NOMO-1 treated with DMSO at 0.1 percent for 48 hours (cell line): ENCODE measurements around the gene ABCC11.
"Not testable (repeated sequence)": the region's sequence is repeated elsewhere in the genome, so short reads cannot be mapped to it uniquely, and the experiment has no call there.

ENCODE experiments used
- DNase-seq: peaks from one replicate; lab custom pipeline; 2025; ENCODE audit not compliant: unreplicated experiment; lab: John Stamatoyannopoulos, UW

The ABCC11 gene

DNA sequence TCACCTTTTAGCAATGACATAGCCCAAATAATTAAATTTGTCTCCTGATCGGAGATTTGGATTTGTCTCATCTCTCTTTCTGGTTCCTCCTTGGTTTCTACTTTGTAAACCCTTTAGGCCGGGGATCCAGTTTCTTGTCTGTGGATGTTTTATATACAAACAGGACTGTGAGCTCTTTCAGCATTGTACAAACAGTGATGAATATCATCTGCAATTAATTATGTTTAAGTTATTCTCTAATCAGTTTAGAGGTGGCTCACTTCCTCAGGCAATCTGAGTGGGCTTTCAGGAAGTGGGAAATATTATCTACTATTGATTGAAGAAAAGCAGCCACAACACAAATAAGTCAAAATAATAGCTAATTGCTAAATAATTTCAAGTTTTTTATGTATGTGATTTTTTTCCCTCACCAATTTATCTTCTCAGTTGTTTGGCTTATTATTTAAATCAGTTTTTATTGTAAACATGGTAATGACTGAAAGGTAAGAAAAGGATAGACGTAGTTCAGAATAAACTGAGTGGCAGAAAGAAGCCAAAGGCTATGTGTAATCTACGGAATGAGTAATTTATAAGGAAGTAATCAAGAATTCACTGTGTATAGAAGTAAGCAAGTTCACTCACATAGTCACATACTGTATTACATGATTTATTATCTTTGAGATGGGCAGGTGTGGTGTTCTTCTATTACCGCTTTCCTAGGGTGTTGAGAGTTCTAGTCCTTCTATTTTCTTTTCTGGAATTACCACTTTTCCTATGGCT, 3.4 kb upstream of the ABCC11 start:
- DNase-seq = no peak

DNA sequence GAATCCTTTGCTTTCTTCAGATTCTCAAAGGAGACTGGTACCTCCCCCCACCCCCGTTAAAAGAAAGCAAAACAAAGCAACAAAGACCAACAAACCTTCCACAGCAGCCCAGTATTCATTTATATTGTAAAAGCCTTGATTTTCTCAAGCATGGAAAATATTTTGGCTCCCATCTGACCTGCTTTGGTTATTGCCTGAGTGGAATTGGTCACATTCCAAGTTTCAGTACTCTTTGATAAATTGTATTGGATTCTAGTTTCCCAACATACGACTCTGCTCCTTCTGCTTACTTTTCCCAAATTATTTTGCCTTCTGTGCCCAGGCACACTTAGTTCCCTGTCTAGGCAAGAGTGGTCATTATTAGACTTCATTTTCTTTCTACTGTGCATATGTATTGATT, 1.3 kb downstream of the ABCC11 start:
- no peak for DNase-seq

DNA sequence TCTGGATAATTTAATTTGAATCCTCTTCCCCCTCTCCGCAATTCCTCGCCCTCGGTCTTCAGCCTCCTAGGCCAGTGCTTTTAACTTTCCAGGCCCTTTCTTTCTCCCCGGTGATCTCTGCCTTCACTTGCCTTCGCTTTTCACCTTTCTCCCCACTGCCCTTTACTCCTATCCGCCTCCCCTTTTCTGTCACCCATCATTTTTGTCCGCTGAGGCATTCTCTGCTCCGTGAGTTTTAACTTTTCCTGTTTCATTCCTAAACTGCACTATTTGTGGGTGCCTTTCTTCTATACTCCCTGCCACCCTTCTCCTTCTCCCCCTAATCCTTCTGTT, 2.5 kb downstream of the ABCC11 start:
- DNase-seq = no peak

DNA sequence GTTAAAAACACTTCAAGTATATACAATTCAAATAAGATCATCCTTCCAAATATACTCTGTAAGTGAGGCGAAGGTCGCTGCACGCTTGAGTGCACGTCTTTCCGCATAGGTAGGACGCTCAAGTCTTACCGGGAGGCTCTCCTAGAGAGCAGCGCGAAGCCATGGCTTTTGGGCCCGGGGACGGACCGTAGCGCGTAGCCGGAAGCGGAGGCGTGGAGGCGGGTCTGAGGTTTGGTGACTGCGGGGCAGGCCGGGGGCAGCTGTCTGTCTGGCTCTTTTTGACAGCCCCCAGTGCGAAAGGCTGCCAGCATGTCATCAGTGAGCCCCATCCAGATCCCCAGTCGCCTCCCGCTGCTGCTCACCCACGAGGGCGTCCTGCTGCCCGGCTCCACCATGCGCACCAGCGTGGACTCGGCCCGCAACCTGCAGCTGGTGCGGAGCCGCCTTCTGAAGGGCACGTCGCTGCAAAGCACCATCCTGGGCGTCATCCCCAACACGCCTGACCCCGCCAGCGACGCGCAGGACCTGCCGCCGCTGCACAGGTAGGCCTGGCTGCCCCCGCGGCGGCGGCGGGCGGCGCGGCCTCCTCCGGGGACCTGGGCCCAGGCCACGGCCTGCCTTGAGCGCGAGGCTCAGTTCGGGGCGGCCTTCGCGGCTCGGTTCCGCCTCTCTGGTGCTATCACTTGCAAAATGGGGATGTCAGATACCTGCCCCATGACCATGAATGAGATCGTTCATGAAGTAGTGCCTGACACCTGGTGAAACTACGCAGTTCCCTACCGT, 3.1 kb downstream of the ABCC11 start, which contains the start of gene LONP2:
Gene LONP2 (plus strand): TSS at position 221 of the 783 bp plus-strand sequence. CDS start 89 bp downstream, at position 310.
- DNase-seq = peak; percentile 84

DNA sequence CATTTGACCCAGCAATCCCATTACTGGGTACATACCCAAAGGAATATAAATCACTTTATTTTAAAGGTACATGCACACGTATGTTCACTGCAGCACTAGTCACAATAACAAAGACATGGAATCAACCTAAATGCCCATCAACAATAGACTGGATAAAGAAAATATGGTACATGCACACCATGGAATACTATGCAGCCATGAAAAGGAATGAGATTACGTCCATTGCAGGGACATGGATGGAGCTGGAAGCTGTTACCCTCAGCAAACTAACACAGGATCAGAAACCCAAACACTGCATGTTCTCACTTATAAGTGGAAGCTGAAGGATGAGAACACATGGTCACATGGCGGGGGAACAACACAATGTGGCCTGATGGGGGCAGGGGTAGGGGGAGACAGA, 7.2 kb downstream of the ABCC11 start:
- not testable (repeated sequence) for DNase-seq

DNA sequence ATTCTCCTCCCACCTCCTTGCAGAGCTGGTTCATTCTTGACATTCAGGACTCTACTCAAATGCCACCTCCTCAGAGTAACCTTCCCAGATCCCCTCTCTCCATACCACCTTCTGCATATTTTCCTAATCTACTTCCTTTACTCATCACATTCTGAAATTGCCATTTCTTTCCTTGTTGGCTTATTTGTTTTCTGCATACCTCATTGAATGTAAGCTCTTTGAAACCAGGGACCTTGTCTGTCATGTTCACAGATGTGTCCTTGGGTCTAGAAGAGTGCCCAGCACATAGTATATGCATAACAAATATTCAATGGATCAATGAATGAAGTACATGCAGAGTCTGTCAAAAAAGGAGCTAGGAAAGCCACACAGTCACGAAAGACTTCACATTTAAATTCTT, 11.1 kb downstream of the ABCC11 start:
- DNase-seq = no peak

DNA sequence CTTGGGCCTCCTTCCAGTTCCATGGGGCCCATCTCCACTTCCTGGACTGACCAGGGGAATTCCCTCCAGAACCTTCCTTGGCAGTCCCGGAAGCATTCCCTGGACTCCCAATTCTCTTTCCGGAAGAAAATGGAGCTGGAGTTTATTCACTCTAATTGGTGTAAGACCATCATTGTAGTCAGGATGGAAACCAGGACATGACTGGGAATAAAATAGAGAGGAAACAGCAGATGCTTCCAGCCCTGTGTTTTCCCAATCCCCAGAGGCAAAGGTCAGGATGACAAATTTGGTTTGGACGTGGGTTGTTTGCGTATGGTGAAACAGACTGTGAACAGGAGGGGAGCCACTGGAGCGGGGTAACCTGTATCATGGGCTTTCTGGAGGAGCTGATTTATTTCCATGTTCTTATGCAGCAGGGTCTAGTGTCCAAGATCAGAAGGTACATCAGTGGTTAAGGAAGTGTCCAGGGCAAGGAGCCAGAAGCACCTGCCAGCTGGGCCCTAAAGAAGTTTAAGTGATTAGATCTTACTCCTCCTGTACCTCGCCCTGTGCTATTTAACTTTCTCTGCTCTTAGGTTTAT, 11.7 kb downstream of the ABCC11 start:
- no peak for DNase-seq

DNA sequence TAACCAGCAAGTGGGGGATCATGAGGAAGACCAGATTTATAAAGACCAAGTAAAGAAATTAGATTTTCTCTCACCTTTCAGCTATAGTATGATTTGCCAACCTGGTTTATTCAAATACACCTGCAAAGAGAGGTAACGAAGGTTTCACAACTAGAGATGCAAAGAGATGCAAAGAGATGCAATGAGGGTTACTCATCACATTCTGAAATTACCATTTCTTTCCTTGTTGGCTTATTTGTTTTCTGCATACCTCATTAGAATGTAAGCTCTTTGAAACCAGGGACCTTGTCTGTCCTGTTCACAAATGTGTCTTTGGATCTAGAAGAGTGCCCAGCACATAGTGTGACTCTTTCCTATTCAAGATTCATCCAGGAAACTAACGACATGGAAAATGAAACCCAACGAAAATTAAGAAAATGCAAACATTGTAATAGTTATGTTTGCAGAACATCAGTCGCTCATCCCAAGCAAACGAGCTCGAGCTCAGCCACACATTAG, 12.2 kb downstream of the ABCC11 start:
- DNase-seq = no peak

DNA sequence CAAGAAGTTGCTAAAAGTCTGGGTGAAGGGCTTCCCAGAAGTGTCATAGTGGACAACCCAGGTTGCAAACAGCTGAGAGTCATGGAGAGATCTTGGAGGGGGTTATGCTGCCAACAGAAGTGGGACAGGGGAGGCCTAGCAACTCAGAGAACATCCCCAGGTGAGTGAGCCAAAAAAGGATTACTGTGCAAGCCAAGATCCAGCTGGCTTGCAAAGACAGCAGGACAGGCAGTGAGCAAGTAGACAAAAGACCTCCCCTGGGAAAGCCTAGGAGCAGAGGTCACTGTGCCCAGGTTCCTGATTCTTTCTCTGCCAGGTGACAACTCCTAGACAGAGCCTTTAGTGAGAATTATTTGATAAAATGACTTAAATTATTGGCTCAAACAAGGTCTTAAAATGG, 12.7 kb downstream of the ABCC11 start:
- DNase-seq = no peak

DNA sequence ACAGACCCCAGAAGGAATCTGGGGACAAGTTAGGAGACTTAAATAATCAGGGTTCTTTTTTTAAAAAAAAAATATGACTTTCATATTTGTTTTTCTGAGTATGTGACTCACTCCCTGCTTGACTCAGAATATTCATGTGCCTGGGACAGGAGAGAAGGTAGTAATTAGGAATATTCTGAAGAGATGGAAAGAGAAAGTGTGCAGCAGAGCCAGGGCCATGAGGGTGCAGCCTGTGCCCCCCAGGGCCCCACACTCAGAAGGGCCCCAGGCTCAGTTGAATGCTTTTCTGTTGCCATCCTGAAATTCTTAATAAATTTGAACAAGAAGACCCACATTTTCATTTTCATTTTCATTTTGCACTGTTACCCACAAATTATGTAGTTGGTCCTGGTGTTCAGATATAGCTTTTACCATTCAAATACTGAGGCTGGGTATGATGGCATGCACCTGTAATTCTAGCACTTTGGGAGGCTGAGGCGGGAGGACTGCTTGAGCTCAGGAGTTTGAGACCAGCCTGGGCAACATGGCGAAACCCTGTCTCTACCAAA, 14.8 kb downstream of the ABCC11 start:
- DNase-seq = no peak

DNA sequence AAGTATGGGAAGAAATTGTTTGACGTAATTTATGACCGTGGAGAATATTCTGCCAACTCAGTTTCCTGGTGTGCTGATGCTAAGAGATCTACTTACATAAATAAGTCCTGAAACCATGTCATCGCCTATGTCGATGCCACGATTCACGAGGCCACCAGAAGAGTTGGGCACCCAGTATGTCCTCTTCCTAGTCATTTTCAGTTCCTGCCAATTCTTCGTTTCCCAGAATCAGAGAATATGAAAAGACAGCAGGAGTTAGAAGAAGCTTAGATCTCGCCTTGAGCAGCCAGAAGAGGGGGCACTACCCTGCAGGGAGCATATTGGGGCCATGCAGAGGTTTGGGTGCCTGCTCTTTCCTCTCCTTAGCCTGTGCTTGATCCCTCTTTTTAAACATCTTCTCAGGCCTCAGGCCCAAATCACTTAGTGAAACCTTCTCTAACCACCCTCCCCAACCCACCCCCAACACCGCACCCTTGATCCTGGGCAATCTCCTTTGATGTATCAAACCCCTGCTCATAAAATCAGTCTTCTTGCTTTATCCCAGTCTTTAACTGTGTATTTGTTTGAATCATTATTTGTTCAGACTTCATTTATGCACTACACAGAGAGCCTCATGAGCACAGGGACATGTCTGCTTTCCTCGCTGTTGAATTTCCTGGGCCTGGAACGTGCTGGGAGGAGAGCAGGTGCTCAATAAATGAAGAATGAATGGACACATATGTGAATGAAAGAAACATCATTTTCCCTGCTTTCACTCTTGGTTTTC, 15.4 kb downstream of the ABCC11 start:
- DNase-seq = peak; percentile 12

DNA sequence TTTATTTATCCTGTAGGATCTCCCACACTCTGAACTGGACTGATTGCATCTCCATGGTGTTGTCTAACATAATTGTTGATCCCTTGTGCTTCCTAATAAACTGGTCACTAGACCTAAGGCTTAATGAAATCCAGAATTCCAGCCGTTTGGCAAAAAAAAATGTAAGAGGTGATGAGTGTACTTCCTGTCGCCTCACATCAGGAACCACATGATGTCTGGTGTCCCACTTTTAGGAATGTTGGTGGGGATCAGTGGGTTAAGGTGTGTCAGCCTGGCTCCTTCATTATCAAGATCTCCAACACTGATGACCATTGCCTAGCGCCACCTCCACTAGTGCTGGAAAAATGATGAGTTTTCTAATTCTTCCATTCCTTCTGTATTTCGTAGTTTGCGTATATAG, 21.9 kb downstream of the ABCC11 start:
- DNase-seq = no peak

DNA sequence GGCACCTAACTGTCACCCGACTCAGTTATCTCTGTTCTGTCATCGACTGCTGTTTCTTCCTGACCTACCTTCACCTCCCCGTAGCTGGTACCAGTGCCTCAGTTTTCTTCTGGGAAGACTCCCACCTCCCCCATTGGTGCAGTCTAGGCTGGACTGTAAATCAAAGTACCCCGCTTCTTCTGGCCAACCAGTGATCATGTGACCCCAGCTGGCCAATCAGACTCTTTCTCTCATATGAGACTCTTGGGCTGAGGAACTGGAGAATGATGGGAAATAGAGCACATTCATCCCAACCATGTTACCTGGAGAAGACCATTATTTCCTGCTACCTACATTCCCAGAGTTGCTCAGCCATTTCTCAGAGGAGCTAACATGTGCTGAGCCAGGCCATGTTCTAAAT, 23.8 kb downstream of the ABCC11 start:
- no peak for DNase-seq

DNA sequence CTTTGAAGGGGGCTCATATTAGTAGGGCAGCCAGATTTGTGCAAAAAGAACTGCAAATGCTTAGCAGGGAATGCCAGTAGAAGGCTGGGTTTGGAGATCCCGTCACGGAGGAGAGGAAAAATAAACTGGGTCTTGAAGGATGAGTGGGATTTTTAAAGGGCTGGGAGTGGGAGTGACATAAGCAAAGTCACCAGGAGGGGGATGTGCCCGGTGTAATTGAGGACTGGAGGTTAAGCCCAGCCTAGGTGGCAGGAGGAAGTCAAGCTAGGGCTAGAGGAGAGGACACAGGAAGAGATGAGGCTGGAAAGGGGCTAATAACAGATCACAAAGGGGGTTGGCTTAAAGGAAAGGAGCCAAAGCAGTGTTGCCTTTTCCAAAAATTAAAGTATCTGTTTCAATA, 26.4 kb downstream of the ABCC11 start:
- no peak for DNase-seq

DNA sequence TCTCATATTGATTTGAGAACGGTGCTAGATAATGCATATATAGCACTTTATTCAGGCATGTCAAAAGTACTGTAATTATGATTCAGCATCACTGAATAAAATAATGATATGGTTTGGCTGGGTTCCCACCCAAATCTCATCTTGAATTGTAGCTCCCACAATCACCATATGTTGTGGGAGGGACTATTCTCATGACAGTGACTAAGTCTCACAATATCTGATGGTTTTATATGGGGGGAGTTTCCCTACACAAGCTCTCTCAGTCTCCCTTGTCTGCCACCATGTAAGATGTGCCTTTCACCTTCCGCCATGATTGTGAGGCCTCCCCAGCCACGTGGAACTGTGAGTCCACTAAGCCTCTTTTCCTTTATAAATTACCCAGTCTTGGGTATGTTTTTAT, 28.9 kb downstream of the ABCC11 start:
- no peak for DNase-seq

DNA sequence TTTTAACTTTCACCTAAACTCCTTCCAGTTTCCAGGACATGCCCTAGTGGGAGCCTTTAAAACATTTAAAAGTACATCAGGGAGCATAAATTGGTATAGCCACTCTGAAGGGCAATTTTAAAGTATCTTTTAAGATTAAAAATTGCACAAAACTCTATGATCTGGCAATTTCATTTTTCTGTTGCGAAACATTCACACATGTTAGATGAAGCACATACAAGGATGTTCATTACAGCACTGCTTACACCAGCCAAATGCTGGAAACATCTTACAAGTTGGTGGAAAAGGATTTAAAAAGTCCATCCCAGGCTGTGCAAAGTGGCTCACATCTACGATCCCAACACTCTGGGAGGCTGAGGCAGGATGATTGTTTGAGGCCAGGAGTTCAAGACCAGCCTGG, 29.6 kb downstream of the ABCC11 start:
- no peak for DNase-seq

DNA sequence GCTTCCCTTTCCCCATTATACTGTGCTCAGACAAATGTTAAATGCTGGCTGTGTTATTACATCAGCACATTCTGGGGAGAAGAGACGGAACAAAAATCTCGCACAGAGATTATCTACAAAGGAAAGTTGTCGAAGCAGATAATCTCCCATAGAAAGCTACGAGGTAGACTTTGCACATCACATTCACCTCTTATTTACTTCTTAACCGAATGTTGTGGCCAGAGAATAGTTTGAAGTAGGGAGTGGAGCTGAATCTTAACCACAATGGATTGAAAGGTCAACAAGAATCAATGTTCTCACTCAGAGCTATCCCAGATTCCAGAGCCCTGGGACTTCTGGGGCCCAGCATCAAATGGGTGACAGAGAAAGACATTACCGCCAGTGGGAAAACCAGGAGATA, 31.6 kb downstream of the ABCC11 start:
- DNase-seq = no peak

DNA sequence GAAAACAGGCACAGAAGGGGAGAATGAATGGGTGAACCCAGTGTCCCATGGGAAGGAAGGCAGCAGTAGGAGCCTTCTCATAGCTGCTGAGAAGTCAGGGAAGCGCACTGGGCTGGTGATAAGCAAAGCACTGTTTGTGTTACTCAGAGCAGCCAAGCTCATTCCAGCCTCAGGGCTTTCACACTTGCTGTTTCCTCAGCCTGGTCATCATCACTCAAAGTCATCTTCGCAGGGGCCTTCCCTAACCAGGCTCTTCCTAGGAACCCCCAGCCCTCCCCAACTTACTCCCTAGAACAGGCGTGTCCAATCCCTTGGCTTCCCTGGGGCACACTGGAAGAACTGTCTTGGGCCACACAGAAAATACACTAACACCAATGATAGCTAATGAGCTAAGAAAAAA, 35.3 kb downstream of the ABCC11 start:
- DNase-seq = no peak

DNA sequence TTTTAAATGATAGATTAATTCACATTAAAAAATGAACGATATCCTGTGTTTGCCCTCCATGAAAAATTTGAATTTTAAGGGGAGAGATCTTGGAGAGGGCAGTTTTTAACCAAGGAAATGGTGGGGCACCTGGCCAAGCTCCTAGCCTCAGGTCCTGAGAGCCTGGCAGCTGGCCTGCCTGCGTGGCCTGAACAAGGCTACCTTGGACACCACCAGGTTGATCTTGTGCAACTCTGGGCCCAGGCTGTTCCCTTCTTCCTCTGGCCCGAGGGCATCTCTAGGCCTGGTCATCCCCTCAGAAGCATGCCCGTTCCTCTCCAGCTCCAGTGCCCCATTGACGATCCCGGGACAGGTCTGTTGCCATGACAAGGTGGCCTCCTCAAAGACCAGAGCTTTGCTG, 36.6 kb downstream of the ABCC11 start:
- no peak for DNase-seq

DNA sequence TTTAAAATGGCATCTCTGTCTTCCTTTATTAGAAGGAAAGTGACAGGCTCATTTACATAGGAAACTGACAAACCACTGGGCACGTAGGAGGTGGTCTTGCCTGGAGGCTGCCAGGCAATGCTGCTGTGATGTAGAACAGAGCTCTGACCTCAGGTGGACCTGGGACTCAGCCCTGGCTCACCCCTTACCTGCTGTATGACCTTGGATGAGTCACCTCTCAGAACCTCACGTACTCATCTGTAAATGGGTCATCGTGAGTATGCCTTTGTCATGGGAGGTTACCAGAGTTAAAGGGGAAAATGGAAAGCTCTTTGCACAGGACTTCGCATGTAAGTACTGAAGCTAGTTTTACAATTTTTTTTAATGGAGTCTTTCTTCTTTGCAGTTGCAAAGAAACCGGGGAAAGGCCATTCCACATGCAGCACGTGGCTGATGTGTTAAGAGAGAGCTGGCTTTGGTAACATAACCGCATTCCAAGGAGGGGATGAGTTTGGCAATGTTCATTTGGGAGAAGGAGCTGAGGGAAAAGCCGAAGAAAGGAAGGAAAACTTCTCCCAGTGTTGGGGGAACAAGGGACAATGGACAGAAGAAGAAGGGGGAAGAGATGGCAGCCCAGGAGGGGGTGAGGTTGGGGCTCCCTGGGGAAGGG, 40.6 kb downstream of the ABCC11 start:
- DNase-seq = no peak

DNA sequence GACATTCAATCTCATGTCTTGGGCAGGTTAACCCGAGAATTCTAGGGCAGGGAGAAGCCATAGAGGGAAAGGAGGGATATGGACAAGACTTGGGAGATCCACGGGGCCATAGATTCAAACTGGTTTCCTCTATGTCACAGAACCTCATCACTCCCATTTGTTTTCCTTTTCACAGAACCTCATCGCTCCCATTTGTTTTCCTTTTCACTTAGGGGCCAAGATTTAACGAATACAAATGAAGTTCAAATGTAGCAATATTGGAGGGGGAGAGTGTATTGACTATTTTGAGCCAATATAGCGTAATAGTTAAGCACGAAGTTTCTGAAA, 42.6 kb downstream of the ABCC11 start:
- no peak for DNase-seq
